Transverse colon (tissue), 4 donors: ENCODE results near the gene SNED1. TPM values are rescaled to one million over a fixed set of nuclear protein-coding genes. Genes with fewer than 3 reads are reported as not detected.

ENCODE experiments used
- DNase-seq: peaks from one replicate; pipeline ENCODE4 v3.0.0-alpha.2; 2019
- H3K27ac ChIP-seq, 4 donors: fragments of 200-600 bp; sonication (generic); 2 replicates each; pipeline ENCODE4 v1.5.1; 2016 to 2018; ENCODE audit warnings: inconsistent platforms in 4 of 4
- H3K27me3 ChIP-seq: fragments of 200-600 bp; sonication (generic); 2 replicates; pipeline ENCODE4 v1.5.1; 2017; ENCODE audit warnings: inconsistent platforms
- H3K36me3 ChIP-seq, 4 donors: fragments of 200-600 bp; sonication (generic); 2 replicates each; pipeline ENCODE4 v1.5.1; 2017 to 2019; ENCODE audit warnings: inconsistent platforms in 4 of 4
- H3K4me1 ChIP-seq, 4 donors: fragments of 200-600 bp; sonication (generic); 2 replicates each; pipeline ENCODE4 v1.5.1; 2017 to 2020; ENCODE audit warnings: inconsistent platforms in 4 of 4
- H3K4me3 ChIP-seq, 4 donors: fragments of 200-600 bp; sonication (generic); 1 replicate in 1 of 4; 2 replicates in 3 of 4; pipeline versions ENCODE4 v1.5.1 to v1.6.1; 2017 to 2019; ENCODE audit warnings: inconsistent platforms in 4 of 4
- H3K9me3 ChIP-seq, 2 donors: fragments of 200-600 bp; sonication (generic); 2 replicates each; pipeline ENCODE4 v1.5.1; 2017 to 2019; ENCODE audit warnings: inconsistent platforms in 2 of 2
- CTCF ChIP-seq, 5 experiments: fragments of 200-600 bp in 3 of 5; fragments of 450-650 bp in 2 of 5; sonication (generic) in 3 of 5; IDR thresholded peaks; 1 replicate in 2 of 5; 2 replicates in 3 of 5; pipeline ENCODE4 v1.5.1; 2016 to 2017; ENCODE audit warnings: antibody characterized with exemption in 5 of 5, inconsistent platforms in 3 of 5, mild to moderate bottlenecking in 2 of 5, moderate library complexity in 1 of 5
- EP300 ChIP-seq: sonication (generic); formaldehyde crosslinking; IDR thresholded peaks from one replicate; pipeline ENCODE4 v1.6.1; 2017; ENCODE audit warnings: antibody characterized with exemption, low read depth
- POLR2A ChIP-seq: fragments of 450-650 bp; IDR thresholded peaks from one replicate; pipeline ENCODE4 v1.6.1; 2016; ENCODE audit warnings: antibody characterized with exemption, mild to moderate bottlenecking, moderate library complexity
- POLR2AphosphoS5 ChIP-seq, 3 donors: sonication (generic); formaldehyde crosslinking; IDR thresholded peaks; one replicate each; pipeline ENCODE4 v1.6.1; 2016; ENCODE audit warnings: antibody characterized with exemption in 3 of 3
- WGBS, 2 donors: methylation state at CpG; one replicate each; pipeline ENCODE4 v1.1.5; 2018; ENCODE audit warnings: low coverage in 1 of 2; 5-methylcytosine and 5-hydroxymethylcytosine counted together
- in situ Hi-C, 4 donors: fragments of 200-750 bp; cut with MboI; loops; one replicate each; pipeline versions ENCODE4 v1.15.0 to v1.15.1; 2017; ENCODE audit warnings: low sequenced_read_pairs in 3 of 4, low pct_ligation_motif_present in 1 of 4, low pct_unique_long_range_greater_than_20kb in 1 of 4
- intact Hi-C: fragments of 100-400 bp; cut with DNase I; formaldehyde crosslinking; loops from one replicate; pipeline ENCODE4 v1.15.1; 2023; ENCODE audit warnings: low total_unique reads
- total RNA-seq, 4 donors: library from RNA; depleted of rRNA; stranded (reverse); fragments of >200 nt; gene quantifications; one replicate each; pipeline ENCODE4 v1.1.0, GENCODE V29; 2016

The SNED1 gene
- total RNA-seq, 4 donors from 2014 or later, result 8.2 to 65.5 (median 30.0) TPM

- Histone ChIP-seq H3K36me3 (no peaks in the 10 kb centered on the region), H3K4me3 (peak overlapping the region; percentile 48 to 66 (median 60)), H3K27ac (peak overlapping the region; percentile 32 to 75 (median 55)), H3K4me1 (peaks cover 0 to 26% (median 10%) of the 10 kb centered on the region in 4 donors), H3K9me3 (peaks cover 1 to 4% of the 10 kb centered on the region in 2 donors), H3K27me3 (peaks cover 7% of the 10 kb centered on the region)
- intact Hi-C loops, result no loop called here
- TF ChIP-seq EP300 (no peak), CTCF (IDR thresholded peaks at IDR 0.05) (no peak), POLR2AphosphoS5 (IDR thresholded peaks at IDR 0.05) (no peak), POLR2A (no peak)
- 6% methylated on average over 17 of the region's 51 CpGs; no CpG with 5 or more reads in 1 of the 2 donors for WGBS, 2 donors
- DNase-seq, result no peak
- in situ Hi-C loops, result no loop called here
Observed at GRCh38 chr2:240998706-240998994, 232 bp downstream of the SNED1 start.

- TF ChIP-seq POLR2AphosphoS5 (IDR thresholded peaks at IDR 0.05) (no peak), EP300 (no peak), CTCF (IDR thresholded peaks at IDR 0.05) (no peak), POLR2A (no peak)
- Histone ChIP-seq H3K4me1 (peaks cover 0 to 26% (median 10%) of the 10 kb centered on the region in 4 donors), H3K4me3 (peak overlapping the region; percentile 48 to 66 (median 60)), H3K36me3 (no peaks in the 10 kb centered on the region), H3K9me3 (peaks cover 7 to 10% of the 10 kb centered on the region in 2 donors), H3K27me3 (peaks cover 7% of the 10 kb centered on the region), H3K27ac (peak overlapping the region; percentile 32 to 75 (median 55))
- intact Hi-C loops, result no loop called here
- in situ Hi-C loops, result no loop called here
- DNase-seq, result peak; percentile 28
- WGBS, 2 donors, result 9% methylated on average over 42 of the region's 71 CpGs; no CpG with 5 or more reads in 1 of the 2 donors
Observed at GRCh38 chr2:240998995-240999791, 775 bp downstream of the SNED1 start.

GRCh38 chr2:240999873-241000541 lies 1.6 kb downstream of the SNED1 start:
- H3K27ac ChIP-seq, result no peak overlapping the region
- WGBS, 2 donors, result 81 to 100% methylated on average over 1 to 19 of the region's 19 CpGs
- no peaks in the 10 kb centered on the region for H3K36me3 ChIP-seq
- peak overlapping the region in 1 of 4 donors; percentile 58 for H3K4me3 ChIP-seq
- peak; percentile 8 for DNase-seq
- peaks cover 13 to 18% of the 10 kb centered on the region in 2 donors for H3K9me3 ChIP-seq
- H3K27me3 ChIP-seq, result peaks cover 7% of the 10 kb centered on the region
- TF ChIP-seq EP300 (no peak), CTCF (IDR thresholded peaks at IDR 0.05) (no peak), POLR2A (no peak), POLR2AphosphoS5 (IDR thresholded peaks at IDR 0.05) (no peak)
- in situ Hi-C loops, result no loop called here
- intact Hi-C loops, result no loop called here
- H3K4me1 ChIP-seq, result peaks cover 0 to 19% (median 7%) of the 10 kb centered on the region in 4 donors

GRCh38 chr2:241000831-241001321 lies 2.5 kb downstream of the SNED1 start:
- Histone ChIP-seq H3K36me3 (no peaks in the 10 kb centered on the region), H3K27ac (no peak overlapping the region), H3K27me3 (peaks cover 7% of the 10 kb centered on the region), H3K4me3 (no peak overlapping the region), H3K9me3 (peaks cover 17 to 19% of the 10 kb centered on the region in 2 donors), H3K4me1 (peaks cover 0 to 19% (median 7%) of the 10 kb centered on the region in 4 donors)
- in situ Hi-C loops, result no loop called here
- no peak for DNase-seq
- intact Hi-C loops, result no loop called here
- no peak for TF ChIP-seq EP300
- no peak for TF ChIP-seq POLR2A
- TF ChIP-seq CTCF (IDR thresholded peaks at IDR 0.05), result no peak
- no peak for TF ChIP-seq POLR2AphosphoS5 (IDR thresholded peaks at IDR 0.05)
- WGBS, 2 donors, result 93% methylated on average over 9 of the region's 9 CpGs; no CpG with 5 or more reads in 1 of the 2 donors
